IPS-18c (cell line): ENCODE results near the gene STX18.
"Not testable (repeated sequence)": the region's sequence is repeated elsewhere in the genome, so short reads cannot be mapped to it uniquely, and the experiment has no call there.

Experiments used
- H3K4me3 ChIP-seq: 2 replicates; pipeline ENCODE4 v1.7.0; 2013; ENCODE audit warnings: low read depth, mild to moderate bottlenecking, low read length, moderate library complexity; ENCODE audit not compliant: insufficient read depth
- H3K9me3 ChIP-seq: one replicate; pipeline ENCODE4 v1.6.1; 2013; ENCODE audit warnings: mild to moderate bottlenecking, low read length, moderate library complexity; ENCODE audit not compliant: control insufficient read depth, insufficient read depth

STX18 gene

GRCh38 chr4:4472344-4472958 is 69.4 kb downstream of the STX18 start:
- Histone ChIP-seq H3K4me3 (no peak overlapping the region), H3K9me3 (no peaks in the 10 kb centered on the region)

DNA sequence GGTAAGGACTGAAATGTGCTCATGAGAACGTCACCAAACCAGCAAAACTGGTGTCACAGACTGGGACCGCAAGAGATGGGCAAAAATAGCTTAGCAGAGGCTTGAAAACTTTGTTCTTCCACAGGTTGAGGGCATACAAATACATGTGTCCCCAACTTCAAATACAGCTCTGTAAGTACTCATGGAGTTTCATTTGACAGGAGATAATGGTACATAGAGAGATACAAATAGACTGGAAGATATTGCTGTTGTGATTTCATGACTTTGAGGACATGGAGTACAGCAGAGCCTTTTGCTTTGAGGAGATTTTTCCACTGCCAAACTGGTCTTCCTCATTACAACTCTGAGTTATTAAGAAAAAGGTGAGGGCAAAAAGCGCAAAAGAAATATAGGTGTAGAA is 70.7 kb downstream of the STX18 start:
- Histone ChIP-seq H3K9me3 (no peaks in the 10 kb centered on the region), H3K4me3 (no peak overlapping the region)

GRCh38 chr4:4470208-4470607 is 71.6 kb downstream of the STX18 start:
- H3K4me3 ChIP-seq: no peak overlapping the region
- no peaks in the 10 kb centered on the region for H3K9me3 ChIP-seq

DNA sequence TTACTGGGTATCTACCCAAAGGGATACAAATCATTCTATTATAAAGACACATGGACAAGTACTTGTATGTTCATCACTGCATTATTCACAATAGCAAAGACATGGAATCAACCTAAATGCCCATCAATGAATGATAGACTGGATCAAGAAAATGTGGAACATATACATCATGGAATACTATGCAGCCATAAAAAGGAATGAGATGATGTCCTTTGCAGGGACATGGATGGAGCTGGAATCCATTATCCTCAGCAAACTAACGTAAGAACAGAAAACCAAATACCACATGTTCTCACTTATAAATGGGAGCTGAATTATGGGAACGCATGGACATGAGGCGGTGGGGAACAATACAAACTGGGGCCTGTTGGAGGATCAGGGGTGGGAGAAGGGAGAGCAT is 76.6 kb downstream of the STX18 start:
- H3K4me3 ChIP-seq: not testable (repeated sequence)

GRCh38 chr4:4462970-4463369 is 78.9 kb downstream of the STX18 start:
- Histone ChIP-seq H3K9me3 (no peaks in the 10 kb centered on the region), H3K4me3 (no peak overlapping the region)

More for the DNA sequence above, 76.6 kb downstream of the STX18 start:
- not testable (repeated sequence) for H3K9me3 ChIP-seq

- H3K4me3 ChIP-seq: no peak overlapping the region
Observed at GRCh38 chr4:4461850-4462249, 80.0 kb downstream of the STX18 start.

DNA sequence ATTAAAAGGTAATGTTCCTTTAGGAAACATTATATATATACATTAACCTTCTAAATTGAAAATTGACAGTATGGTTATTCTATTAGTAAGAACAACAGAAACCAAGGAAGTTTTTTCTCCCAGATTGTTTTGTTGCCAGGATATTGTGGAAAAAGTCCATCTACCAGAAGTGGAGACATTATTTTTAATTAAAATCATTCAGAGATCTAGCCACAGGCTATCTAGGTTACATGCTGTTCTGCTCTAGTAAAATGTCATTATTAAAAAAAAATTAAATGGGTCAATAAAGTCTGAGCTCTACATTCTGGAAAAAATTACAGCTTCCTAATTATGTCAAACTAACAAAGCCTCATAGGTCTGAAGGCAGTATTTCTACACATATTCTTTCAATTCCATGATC is 80.7 kb downstream of the STX18 start:
- Histone ChIP-seq H3K4me3 (no peak overlapping the region), H3K9me3 (no peaks in the 10 kb centered on the region)

More at GRCh38 chr4:4461850-4462249, 80.0 kb downstream of the STX18 start:
- no peaks in the 10 kb centered on the region for H3K9me3 ChIP-seq

- no peaks in the 10 kb centered on the region for H3K9me3 ChIP-seq
Observed at GRCh38 chr4:4460759-4461158, 81.1 kb downstream of the STX18 start.

GRCh38 chr4:4459181-4459580 is 82.7 kb downstream of the STX18 start:
- H3K4me3 ChIP-seq: no peak overlapping the region

More at GRCh38 chr4:4460759-4461158, 81.1 kb downstream of the STX18 start:
- H3K4me3 ChIP-seq: no peak overlapping the region

DNA sequence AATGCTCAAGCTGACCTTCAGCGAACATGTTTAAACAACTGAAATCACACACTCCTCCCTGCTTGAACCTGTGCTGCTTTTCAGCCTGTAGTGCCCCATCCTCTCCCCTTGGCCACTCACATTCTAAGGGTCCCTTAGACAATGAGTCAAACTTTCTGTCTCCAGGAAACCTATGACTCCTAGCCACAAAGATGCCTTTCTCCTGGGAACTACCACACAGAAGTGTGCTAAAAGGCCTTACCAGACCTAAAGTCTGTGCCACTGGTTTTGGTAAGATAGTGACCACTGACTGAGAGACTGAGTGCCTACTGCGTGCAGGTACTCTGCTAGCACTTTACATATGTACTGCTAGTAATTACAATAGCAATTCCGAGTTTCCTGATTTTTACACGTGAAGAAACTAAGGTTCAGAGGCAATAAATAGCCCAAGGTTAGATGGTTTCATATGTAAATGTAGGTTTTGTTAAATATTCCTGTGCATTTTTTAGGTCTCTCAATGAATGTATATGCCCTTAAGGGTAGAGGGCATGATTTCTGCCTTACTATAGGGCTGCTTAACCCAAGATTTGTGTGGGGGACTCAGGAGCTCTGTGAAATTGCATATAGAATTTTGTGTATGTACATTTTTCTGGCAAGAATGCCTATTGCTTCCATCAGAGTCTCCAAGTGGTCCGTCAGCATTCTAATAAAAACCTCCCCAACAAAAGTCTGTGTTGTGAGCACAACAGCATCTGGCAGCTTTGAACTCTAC is 83.9 kb downstream of the STX18 start:
- no peak overlapping the region for H3K4me3 ChIP-seq
- no peaks in the 10 kb centered on the region for H3K9me3 ChIP-seq

More at GRCh38 chr4:4459181-4459580, 82.7 kb downstream of the STX18 start:
- H3K9me3 ChIP-seq: no peaks in the 10 kb centered on the region

- H3K9me3 ChIP-seq: no peaks in the 10 kb centered on the region
- no peak overlapping the region for H3K4me3 ChIP-seq
Observed at GRCh38 chr4:4456816-4457578, 84.9 kb downstream of the STX18 start.

DNA sequence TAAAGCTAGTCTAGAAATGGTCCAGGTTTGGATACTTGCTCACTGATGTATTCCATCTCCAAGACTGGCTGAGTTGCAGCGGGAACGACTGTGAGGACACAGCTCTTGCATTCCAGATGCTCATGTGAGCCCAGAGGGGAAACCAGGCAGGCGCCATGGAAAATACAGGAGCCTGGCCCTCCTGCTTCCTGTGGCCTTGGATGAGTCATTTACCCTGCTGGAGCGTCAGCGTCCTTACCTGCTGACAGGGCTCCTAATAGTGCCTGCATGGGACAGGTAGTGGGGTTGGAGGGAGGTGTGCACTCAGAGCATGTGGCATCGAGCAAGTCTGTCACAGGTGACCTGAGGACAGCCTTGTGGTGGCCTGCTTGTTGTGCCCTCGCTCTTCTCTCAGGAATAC is 85.5 kb downstream of the STX18 start:
- Histone ChIP-seq H3K4me3 (no peak overlapping the region), H3K9me3 (no peaks in the 10 kb centered on the region)

DNA sequence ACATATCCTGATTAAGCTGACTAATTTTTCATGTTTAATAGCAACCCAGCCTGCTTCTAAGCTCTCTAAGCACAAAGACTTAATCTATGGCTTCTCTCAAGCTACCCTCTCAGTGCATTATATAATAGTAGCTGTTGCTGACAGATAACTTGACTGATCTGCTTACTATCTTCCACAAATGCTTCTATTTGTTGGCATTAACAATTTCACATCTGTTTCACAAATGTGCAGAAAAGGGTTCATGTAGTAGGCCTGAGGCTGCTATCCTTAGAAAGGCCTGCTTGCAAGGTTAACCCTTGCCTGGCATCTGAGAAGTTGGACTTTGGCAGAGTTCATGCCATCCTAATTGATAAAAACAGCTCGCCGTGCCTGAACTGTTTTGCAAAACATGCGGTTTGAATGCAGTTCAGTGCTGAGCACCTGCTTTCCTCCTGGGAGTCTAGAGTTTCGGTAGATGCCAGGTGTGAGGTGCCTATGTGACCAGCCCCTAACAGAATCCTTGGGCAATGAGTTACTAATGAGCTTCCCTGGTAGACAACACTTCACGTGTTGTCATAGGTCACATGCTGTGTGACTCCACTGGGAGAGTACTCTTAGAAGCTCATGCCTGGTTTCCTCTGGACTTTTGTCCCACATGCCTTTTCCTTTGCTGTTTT is 86.5 kb downstream of the STX18 start:
- no peak overlapping the region for H3K4me3 ChIP-seq
- H3K9me3 ChIP-seq: no peaks in the 10 kb centered on the region

DNA sequence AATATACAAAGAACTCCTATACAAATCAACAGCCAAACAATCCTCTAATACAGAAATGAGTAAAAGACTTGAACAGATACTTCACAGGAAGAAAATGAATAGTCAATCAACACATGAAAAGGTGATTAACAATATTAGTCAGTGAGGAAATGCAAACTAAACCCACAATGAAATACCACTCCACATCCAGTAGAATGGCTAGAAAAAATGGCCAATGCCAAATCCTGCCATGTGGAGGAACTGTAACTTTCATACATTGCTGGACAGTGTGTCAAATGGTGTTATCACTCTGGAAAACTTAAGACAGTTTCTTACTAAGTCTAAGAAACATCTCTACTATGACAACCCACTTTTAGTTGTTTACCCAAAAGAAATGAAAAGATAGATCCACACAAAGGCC is 95.4 kb downstream of the STX18 start:
- H3K4me3 ChIP-seq: no peak overlapping the region
- no peaks in the 10 kb centered on the region for H3K9me3 ChIP-seq

GRCh38 chr4:4443821-4444220 is 98.0 kb downstream of the STX18 start:
- no peaks in the 10 kb centered on the region for H3K9me3 ChIP-seq
- H3K4me3 ChIP-seq: no peak overlapping the region

DNA sequence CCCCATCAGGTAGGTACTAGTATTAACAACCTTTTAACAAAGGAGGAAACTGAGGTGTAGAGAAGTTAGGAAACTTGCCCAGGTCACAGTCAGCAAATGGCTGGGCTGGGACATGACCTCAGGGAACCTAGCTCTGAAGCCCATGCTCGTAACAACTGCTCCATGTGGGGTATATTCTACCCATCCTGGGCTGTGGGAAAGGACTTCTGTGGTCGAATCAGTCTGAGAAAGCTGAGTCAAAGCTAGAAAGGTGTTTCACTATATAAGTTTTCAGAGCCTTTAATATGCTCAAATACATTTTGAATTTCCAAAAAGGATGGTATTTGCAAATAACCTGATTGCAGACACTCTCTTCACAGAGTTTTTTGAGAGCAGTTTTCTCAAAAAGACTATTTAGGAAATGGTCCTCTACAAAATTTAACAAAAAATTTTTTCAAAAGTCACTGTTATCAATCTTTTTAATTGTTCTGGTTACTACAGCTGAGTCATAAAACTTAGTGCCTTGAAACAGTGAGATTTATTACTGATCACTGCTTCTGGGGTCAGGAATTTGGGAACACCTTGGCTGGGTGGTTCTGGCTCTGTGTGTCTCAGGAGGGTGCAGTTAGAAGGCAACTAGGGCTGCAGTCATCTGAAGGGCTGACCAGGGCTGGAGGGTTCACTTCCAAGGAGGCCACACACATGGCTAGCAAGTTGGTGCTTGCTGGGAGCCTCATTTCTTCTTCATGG is 101.4 kb downstream of the STX18 start:
- no peak overlapping the region for H3K4me3 ChIP-seq
- H3K9me3 ChIP-seq: no peaks in the 10 kb centered on the region

- no peak overlapping the region for H3K4me3 ChIP-seq
- no peaks in the 10 kb centered on the region for H3K9me3 ChIP-seq
Observed at GRCh38 chr4:4439782-4440181, 102.1 kb downstream of the STX18 start.
